Measurements from ENCODE around the gene HIRIP3.
A peak's percentile ranks its signal among the peaks of the same experiment; 100 is the strongest.
"Not testable (repeated sequence)": the region's sequence is repeated elsewhere in the genome, so short reads cannot be mapped to it uniquely, and the experiment has no call there.

Gene HIRIP3

GRCh38 chr16:29995324-29995910, at the start of gene HIRIP3:
Gene HIRIP3 (minus strand): TSS chr16:29995617. CDS start chr16:29995605, 12 bp downstream.
- Histone ChIP-seq H3K36me3 (peaks cover 47% of the 10 kb centered on the region), H3K9ac (peak within 1 kb of the TSS; percentile 98), H4K20me1 (peaks cover 14% of the 10 kb centered on the region), H3K4me2 (peak within 1 kb of the TSS; percentile 91), H3K27me3 (no peaks in the 10 kb centered on the region), H3K4me1 (peaks cover 62% of the 10 kb centered on the region), H3K27ac (peak within 1 kb of the TSS; percentile 99), H3K9me3 (no peaks in the 10 kb centered on the region), H3K4me3 (peak within 1 kb of the TSS; percentile 80)
- TF ChIP-seq Cebpa-rat (IDR thresholded peaks at IDR 0.05), result no peak

- Histone ChIP-seq H4K20me1 (no peaks in the 10 kb centered on the region), H3K4me2 (no peak overlapping the region), H3K4me3 (no peak overlapping the region), H3K4me1 (no peaks in the 10 kb centered on the region), H3K9me3 (no peaks in the 10 kb centered on the region), H3K36me3 (no peaks in the 10 kb centered on the region), H3K27me3 (no peaks in the 10 kb centered on the region), H3K9ac (no peak overlapping the region), H3K27ac (no peak overlapping the region)
- TF ChIP-seq Cebpa-rat (IDR thresholded peaks at IDR 0.05), result no peak
Measured at GRCh38 chr16:30041841-30042240, 46.4 kb upstream of the HIRIP3 start.

GRCh38 chr16:30040690-30041089, 45.3 kb upstream of the HIRIP3 start:
- not testable (repeated sequence) for H3K9me3 ChIP-seq, H4K20me1 ChIP-seq, H3K9ac ChIP-seq, H3K4me1 ChIP-seq, H3K4me3 ChIP-seq, H3K27me3 ChIP-seq, H3K36me3 ChIP-seq, H3K27ac ChIP-seq, H3K4me2 ChIP-seq

- TF ChIP-seq Cebpa-rat (IDR thresholded peaks at IDR 0.05), result no peak
- H3K9ac ChIP-seq, result no peak overlapping the region
- no peak overlapping the region for H3K4me2 ChIP-seq
- no peak overlapping the region for H3K4me3 ChIP-seq
- no peaks in the 10 kb centered on the region for H3K27me3 ChIP-seq
- no peaks in the 10 kb centered on the region for H3K4me1 ChIP-seq
- no peaks in the 10 kb centered on the region for H4K20me1 ChIP-seq
- H3K36me3 ChIP-seq, result no peaks in the 10 kb centered on the region
- H3K27ac ChIP-seq, result no peak overlapping the region
- no peaks in the 10 kb centered on the region for H3K9me3 ChIP-seq
Measured at GRCh38 chr16:30040221-30040620, 44.8 kb upstream of the HIRIP3 start.

GRCh38 chr16:30033270-30033669, 37.9 kb upstream of the HIRIP3 start:
- H3K9ac ChIP-seq, result no peak overlapping the region
- no peak overlapping the region for H3K4me3 ChIP-seq
- peak overlapping the region; percentile 55 for H3K4me2 ChIP-seq
- no peaks in the 10 kb centered on the region for H3K9me3 ChIP-seq
- H3K36me3 ChIP-seq, result no peaks in the 10 kb centered on the region
- no peak overlapping the region for H3K27ac ChIP-seq
- H4K20me1 ChIP-seq, result peaks cover 16% of the 10 kb centered on the region; the same call in 1 of the 2 replicates
- peaks cover 26% of the 10 kb centered on the region for H3K4me1 ChIP-seq
- TF ChIP-seq Cebpa-rat (IDR thresholded peaks at IDR 0.05), result no peak
- H3K27me3 ChIP-seq, result peaks cover 38% of the 10 kb centered on the region

GRCh38 chr16:30032083-30032819, 36.8 kb upstream of the HIRIP3 start:
- Histone ChIP-seq H3K4me3 (no peak overlapping the region), H3K27ac (no peak overlapping the region), H4K20me1 (peaks cover 22% of the 10 kb centered on the region; the same call in 1 of the 2 replicates), H3K4me1 (peaks cover 26% of the 10 kb centered on the region), H3K27me3 (peaks cover 49% of the 10 kb centered on the region), H3K4me2 (peak overlapping the region; percentile 55), H3K36me3 (no peaks in the 10 kb centered on the region), H3K9me3 (no peaks in the 10 kb centered on the region), H3K9ac (no peak overlapping the region)
- no peak for TF ChIP-seq Cebpa-rat (IDR thresholded peaks at IDR 0.05)

GRCh38 chr16:30031477-30031918, 36.1 kb upstream of the HIRIP3 start:
- Histone ChIP-seq H4K20me1 (peaks cover 22% of the 10 kb centered on the region; the same call in 1 of the 2 replicates), H3K9me3 (no peaks in the 10 kb centered on the region), H3K4me3 (no peak overlapping the region), H3K4me1 (peaks cover 26% of the 10 kb centered on the region), H3K27me3 (peaks cover 56% of the 10 kb centered on the region), H3K9ac (no peak overlapping the region), H3K4me2 (peak overlapping the region; percentile 55), H3K36me3 (no peaks in the 10 kb centered on the region), H3K27ac (no peak overlapping the region)
- TF ChIP-seq Cebpa-rat (IDR thresholded peaks at IDR 0.05), result no peak

GRCh38 chr16:30030841-30031413, 35.5 kb upstream of the HIRIP3 start, which contains the start of gene TLCD3B:
Gene TLCD3B (minus strand): TSS chr16:30031271. CDS start chr16:30030527, 744 bp downstream.
- no peak within 1 kb of the TSS for H3K27ac ChIP-seq
- no peaks in the 10 kb centered on the region for H3K36me3 ChIP-seq
- no peak within 1 kb of the TSS for H3K4me3 ChIP-seq
- H3K9me3 ChIP-seq, result no peaks in the 10 kb centered on the region
- peaks cover 59% of the 10 kb centered on the region for H3K27me3 ChIP-seq
- H3K4me2 ChIP-seq, result peak within 1 kb of the TSS; percentile 55
- peaks cover 22% of the 10 kb centered on the region; the same call in 1 of the 2 replicates for H4K20me1 ChIP-seq
- H3K4me1 ChIP-seq, result peaks cover 26% of the 10 kb centered on the region
- no peak for TF ChIP-seq Cebpa-rat (IDR thresholded peaks at IDR 0.05)
- H3K9ac ChIP-seq, result no peak within 1 kb of the TSS

- no peak overlapping the region for H3K4me3 ChIP-seq
- TF ChIP-seq Cebpa-rat (IDR thresholded peaks at IDR 0.05), result no peak
- H3K9me3 ChIP-seq, result no peaks in the 10 kb centered on the region
- H3K27me3 ChIP-seq, result peaks cover 67% of the 10 kb centered on the region
- H3K4me1 ChIP-seq, result peaks cover 26% of the 10 kb centered on the region
- no peak overlapping the region for H3K4me2 ChIP-seq
- H4K20me1 ChIP-seq, result peaks cover 22% of the 10 kb centered on the region; the same call in 1 of the 2 replicates
- H3K36me3 ChIP-seq, result no peaks in the 10 kb centered on the region
- H3K27ac ChIP-seq, result no peak overlapping the region
- H3K9ac ChIP-seq, result no peak overlapping the region
Measured at GRCh38 chr16:30030011-30030685, 34.7 kb upstream of the HIRIP3 start.

Data from BLaER1 (cell line).